IMR-90 (cell line): ENCODE measurements around the gene BACH1. TPM values are rescaled to one million over a fixed set of nuclear protein-coding genes. Genes with fewer than 3 reads are reported as not detected.

Experiments
- ATAC-seq: fragments of 200-7000 bp; cut with Tn5 transposase; 2 replicates; pipeline ENCODE4 v1.9.1; 2020; ENCODE audit warnings: low read depth, mild to moderate bottlenecking, moderate library complexity
- BruUV-seq: library from RNA; stranded (reverse); fragments of 400-500 nt; replicated peaks from 2 replicates; lab custom pipeline; 2021; lab: Mats Ljungman, UMichigan
- CTCF ChIA-PET: fragments of 300-600 bp; formaldehyde crosslinking; extraction: SDS; loops from one replicate; lab custom pipeline; 2021; ENCODE audit warnings: antibody characterized with exemption; lab: Yijun Ruan, JAX
- POLR2A ChIA-PET: fragments of 300-600 bp; sonication (Branson Sonifier 250); formaldehyde crosslinking; loops from one replicate; lab custom pipeline; 2022; ENCODE audit warnings: antibody characterized with exemption; ENCODE audit not compliant: unreplicated experiment; lab: Charles Lee
- DNase-seq: peaks from one replicate; pipeline ENCODE4 v3.0.0; 2013
- H2AFZ ChIP-seq: replicated peaks from 2 replicates; pipeline ENCODE3; 2013; ENCODE audit warnings: low read length, mild to moderate bottlenecking; ENCODE audit not compliant: poor library complexity
- H2AK5ac ChIP-seq: 2 replicates; pipeline ENCODE4 v1.6.1; 2013; ENCODE audit warnings: low read depth, low read length, inconsistent platforms
- H2AK9ac ChIP-seq: replicated peaks from 2 replicates; pipeline ENCODE3; 2013; ENCODE audit warnings: mild to moderate bottlenecking, low read depth, low read length, moderate library complexity; ENCODE audit not compliant: poor library complexity
- H2BK120ac ChIP-seq: 2 replicates; pipeline ENCODE4 v1.6.1; 2013; ENCODE audit warnings: low read depth, low read length, inconsistent platforms
- H2BK15ac ChIP-seq: 3 replicates; pipeline ENCODE4 v1.6.1; 2013; ENCODE audit warnings: low read depth, low read length, inconsistent platforms
- H2BK20ac ChIP-seq: 2 replicates; pipeline ENCODE4 v1.6.1; 2013; ENCODE audit warnings: low read depth, mild to moderate bottlenecking, inconsistent platforms, low read length, moderate library complexity
- H2BK5ac ChIP-seq: 2 replicates; pipeline ENCODE4 v1.6.1; 2013; ENCODE audit warnings: mild to moderate bottlenecking, low read depth, low read length, inconsistent platforms; ENCODE audit not compliant: poor library complexity, severe bottlenecking
- H3K14ac ChIP-seq: replicated peaks from 2 replicates; pipeline ENCODE4 v1.6.1; 2013; ENCODE audit warnings: low read depth, low read length, inconsistent platforms
- H3K18ac ChIP-seq: 2 replicates; pipeline ENCODE4 v1.6.1; 2013; ENCODE audit warnings: low read depth, low read length, control low read depth
- H3K23ac ChIP-seq: 2 replicates; pipeline ENCODE4 v1.6.1; 2013; ENCODE audit warnings: low read depth, low read length, inconsistent platforms
- H3K27ac ChIP-seq: 2 replicates; pipeline ENCODE4 v1.5.1; 2013; ENCODE audit warnings: mild to moderate bottlenecking, control low read depth, low read length; ENCODE audit not compliant: insufficient read depth
- H3K27me3 ChIP-seq: 2 replicates; pipeline ENCODE4 v1.6.1; 2013; ENCODE audit warnings: low read length; ENCODE audit not compliant: control insufficient read depth, insufficient read depth
- H3K36me3 ChIP-seq: 2 replicates; pipeline ENCODE4 v1.6.1; 2013; ENCODE audit warnings: low read length, mixed read lengths; ENCODE audit not compliant: control insufficient read depth, insufficient read depth
- H3K4ac ChIP-seq: 2 replicates; pipeline ENCODE4 v1.6.1; 2013; ENCODE audit warnings: low read depth, low read length, inconsistent platforms
- H3K4me1 ChIP-seq: 2 replicates; pipeline ENCODE4 v1.6.1; 2013; ENCODE audit warnings: low read length, mixed read lengths; ENCODE audit not compliant: control insufficient read depth, insufficient read depth
- H3K4me2 ChIP-seq: 2 replicates; pipeline ENCODE4 v1.6.1; 2013; ENCODE audit warnings: low read depth, mild to moderate bottlenecking, control low read depth, low read length, moderate library complexity
- H3K4me3 ChIP-seq: 2 replicates; pipeline ENCODE4 v1.5.1; 2013; ENCODE audit warnings: low read depth, mild to moderate bottlenecking, control low read depth, low read length, moderate library complexity; ENCODE audit not compliant: insufficient read depth
- H3K56ac ChIP-seq: 2 replicates; pipeline ENCODE4 v1.6.1; 2013; ENCODE audit warnings: low read length, inconsistent platforms; ENCODE audit not compliant: insufficient read depth; ENCODE audit errors: extremely low read depth
- H3K79me1 ChIP-seq, 2 experiments: 2 replicates each; pipeline ENCODE4 v1.6.1; 2013; ENCODE audit warnings: low read length in 2 of 2, inconsistent platforms in 1 of 2, low read depth in 1 of 2
- H3K9ac ChIP-seq: 2 replicates; pipeline ENCODE4 v1.6.1; 2013; ENCODE audit warnings: low read depth, low read length, control low read depth
- H3K9me1 ChIP-seq: 2 replicates; pipeline ENCODE4 v1.6.1; 2013; ENCODE audit warnings: low read length, inconsistent platforms; ENCODE audit not compliant: insufficient read depth
- H3K9me3 ChIP-seq: 2 replicates; pipeline ENCODE4 v1.6.1; 2013; ENCODE audit warnings: low read length; ENCODE audit not compliant: control insufficient read depth, insufficient read depth
- H4K20me1 ChIP-seq: 2 replicates; pipeline ENCODE4 v1.6.1; 2013; ENCODE audit warnings: low read length, inconsistent platforms; ENCODE audit not compliant: insufficient read depth
- H4K5ac ChIP-seq: 2 replicates; pipeline ENCODE4 v1.6.1; 2013; ENCODE audit warnings: mild to moderate bottlenecking, low read depth, low read length, control low read depth
- H4K8ac ChIP-seq, 2 experiments: 2 replicates each; pipeline ENCODE4 v1.6.1; 2013; ENCODE audit warnings: low read depth in 2 of 2, low read length in 2 of 2, control low read depth in 1 of 2, inconsistent platforms in 1 of 2
- H4K91ac ChIP-seq: 2 replicates; pipeline ENCODE4 v1.6.1; 2013; ENCODE audit warnings: low read depth, low read length, inconsistent platforms; ENCODE audit not compliant: insufficient read depth
- BHLHE40 ChIP-seq: fragments of 150-350 bp; IDR thresholded peaks from 2 replicates; pipeline ENCODE4 v1.6.1; 2016; ENCODE audit warnings: mild to moderate bottlenecking, low read depth, low read length
- CEBPB ChIP-seq: IDR thresholded peaks from 2 replicates; pipeline ENCODE4 v1.6.1; 2012; ENCODE audit warnings: low read depth, low read length, improper control_type of control experiment
- CHD1 ChIP-seq: IDR thresholded peaks from 2 replicates; pipeline ENCODE4 v1.6.1; 2012; ENCODE audit warnings: low read depth, low read length, improper control_type of control experiment
- FOS ChIP-seq: fragments of 150-350 bp; IDR thresholded peaks from 2 replicates; pipeline ENCODE4 v1.6.1; 2016; ENCODE audit warnings: low read depth, low read length
- MAFK ChIP-seq: IDR thresholded peaks from 2 replicates; pipeline ENCODE4 v1.6.1; 2012; ENCODE audit warnings: low read depth, low read length, improper control_type of control experiment
- MAZ ChIP-seq: IDR thresholded peaks from 2 replicates; pipeline ENCODE4 v1.6.1; 2012; ENCODE audit warnings: low read depth, mild to moderate bottlenecking, low read length, improper control_type of control experiment, moderate library complexity, borderline replicate concordance
- NFE2L2 ChIP-seq: fragments of 150-350 bp; IDR thresholded peaks from 2 replicates; pipeline ENCODE4 v1.6.1; 2016; ENCODE audit warnings: low read depth, mild to moderate bottlenecking, low read length
- POLR2A ChIP-seq: IDR thresholded peaks from 2 replicates; pipeline ENCODE4 v1.6.1; 2012; ENCODE audit warnings: mild to moderate bottlenecking, low read depth, low read length
- RAD21 ChIP-seq: IDR thresholded peaks from 2 replicates; pipeline ENCODE4 v1.6.1; 2012; ENCODE audit warnings: low read length, improper control_type of control experiment
- RCOR1 ChIP-seq: IDR thresholded peaks from 2 replicates; pipeline ENCODE4 v1.6.1; 2012; ENCODE audit warnings: mild to moderate bottlenecking, low read length, improper control_type of control experiment; ENCODE audit not compliant: insufficient replicate concordance
- RFX5 ChIP-seq: IDR thresholded peaks from 2 replicates; pipeline ENCODE4 v1.8.0; 2012; ENCODE audit warnings: low read depth, mild to moderate bottlenecking, low read length, moderate library complexity
- SMC3 ChIP-seq: fragments of 150-350 bp; IDR thresholded peaks from 2 replicates; pipeline ENCODE4 v1.6.1; 2016; ENCODE audit warnings: low read depth, mild to moderate bottlenecking, antibody characterized with exemption, low read length, moderate library complexity
- WGBS, 2 experiments: methylation state at CpG; one replicate each; pipeline versions ENCODE4 v1.1.5 to v1.1.7; 2013; ENCODE audit warnings: missing lambda C conversion rate in 2 of 2; ENCODE audit not compliant: insufficient read length in 1 of 2; ENCODE audit errors: extremely low coverage in 2 of 2; 5-methylcytosine and 5-hydroxymethylcytosine counted together
- dilution Hi-C: fragments of 300-500 bp; cut with HindIII; formaldehyde crosslinking; loops from one replicate; pipeline ENCODE4 v1.14.3; 2018; ENCODE audit warnings: low sequenced_read_pairs; ENCODE audit not compliant: unreplicated experiment
- in situ Hi-C: fragments of 300-500 bp; cut with MboI; formaldehyde crosslinking; loops from 3 replicates; pipeline ENCODE4 v1.14.3; 2019; ENCODE audit warnings: low sequenced_read_pairs, inconsistent platforms, mixed read lengths
- intact Hi-C: fragments of 100-400 bp; cut with micrococcal nuclease; formaldehyde crosslinking; loops from 2 replicates; pipeline ENCODE4 v1.10.0; 2022
- polyA plus RNA-seq, 3 experiments: library from polyadenylated mRNA; depleted of rRNA; stranded (reverse); fragments of >200 nt; gene quantifications; 2 replicates each; pipeline ENCODE4 v1.2.3, GENCODE V29; 2012; ENCODE audit warnings: low replicate concordance in 1 of 3
- total RNA-seq: library from RNA; depleted of rRNA; stranded (reverse); fragments of >200 nt; gene quantifications from 2 replicates; pipeline ENCODE4 v1.2.3, GENCODE V29; 2012
- TF ChIP-seq, protein P1 (sequence below): fragments of 150-350 bp; IDR thresholded peaks from 2 replicates; pipeline ENCODE4 v1.6.1; 2017; ENCODE audit warnings: mild to moderate bottlenecking, antibody characterized with exemption, low read length, low read depth
- TF ChIP-seq, protein P2 (sequence below): conservative IDR thresholded peaks from 2 replicates; pipeline ENCODE4 v1.5.1; 2012; ENCODE audit warnings: mild to moderate bottlenecking, low read depth, low read length, improper control_type of control experiment
- TF ChIP-seq, protein P3 (sequence below): fragments of 150-350 bp; IDR thresholded peaks from 2 replicates; pipeline ENCODE4 v1.6.1; 2016; ENCODE audit warnings: low read depth, mild to moderate bottlenecking, low read length, moderate library complexity, borderline replicate concordance

Gene BACH1
- total and polyA plus RNA-seq, 2 of the 4 experiments (the other 2 are of a cell fraction) = 23.1 to 108 TPM

DNA sequence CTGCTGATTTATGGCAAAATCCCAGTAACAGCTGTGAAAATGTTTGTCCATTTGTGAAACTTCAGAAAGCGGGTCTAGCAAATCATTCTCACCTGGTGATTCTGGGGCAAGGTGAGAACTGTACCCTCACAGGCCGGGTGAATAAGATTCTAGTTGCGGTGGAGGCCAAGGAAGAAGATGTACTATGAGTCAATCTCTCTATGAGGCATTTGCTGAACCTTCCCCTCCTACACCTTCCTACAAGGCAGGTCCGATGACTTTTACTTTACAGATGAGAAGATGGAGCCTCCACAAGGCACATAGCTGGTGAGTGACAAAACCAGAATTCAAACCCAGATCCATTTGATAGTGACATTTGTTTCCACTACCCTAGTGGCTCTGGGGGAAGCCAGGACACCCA is 72.7 kb downstream of the BACH1 start:
- Histone ChIP-seq H2AK9ac (no peak overlapping the region), H3K4me2 (no peak overlapping the region), H4K20me1 (no peaks in the 10 kb centered on the region), H3K9me1 (0 out of 2 replicates have a peak, but pooled peaks cover 3% of the 10 kb centered on the region), H3K36me3 (peaks cover 7% of the 10 kb centered on the region), H2AFZ (no peak overlapping the region), H3K23ac (no peak overlapping the region), H3K18ac (no peak overlapping the region; the same call in 1 of the 2 replicates), H2BK120ac (peak overlapping the region; percentile 52), H3K14ac (0 out of 2 replicates have a peak overlapping the region, but pooled peaks have one; percentile 22), H3K9ac (no peak overlapping the region), H2BK20ac (peak overlapping the region; percentile 67), H2AK5ac (peak overlapping the region; percentile 14; the same call in 1 of the 2 replicates), H3K4me1 (peaks cover 2% of the 10 kb centered on the region; the same call in 1 of the 2 replicates), H3K27ac (peak overlapping the region; percentile 18; the same call in 1 of the 2 replicates), H3K27me3 (no peaks in the 10 kb centered on the region), H3K4me3 (no peak overlapping the region), H3K4ac (peak overlapping the region; percentile 35), H3K56ac (no peak overlapping the region), H4K91ac (peak overlapping the region; percentile 40; the same call in 1 of the 2 replicates), H2BK15ac (peak overlapping the region; percentile 25; the same call in 1 of the 3 replicates), H3K9me3 (peaks cover 3% of the 10 kb centered on the region; the same call in 1 of the 2 replicates), H2BK5ac (peak overlapping the region; percentile 69), H4K5ac (peak overlapping the region; percentile 88; the same call in 1 of the 2 replicates), H4K8ac (peak overlapping the region; percentile 5 to 22; a peak in 2 of 4 replicates), H3K79me1 (peaks cover 17 to 28% of the 10 kb centered on the region in 2 experiments; a peak in 3 of 4 replicates)
- ChIA-PET CTCF (interaction anchor here (1.0 to 2.0 kb wide), 8 partner anchors 11 to 496 kb away, joined by 3 to 10 read pairs (median 4); no protein-coding TSS in a partner anchor), POLR2A (no interaction called here)
- DNase-seq (no peak), ATAC-seq (no peak)
- dilution Hi-C loops (no loop called here), intact Hi-C loops (loop anchor here (5.0 kb wide), 1 partner anchor 106 kb away; no protein-coding TSS in a partner anchor), in situ Hi-C loops (loop anchor here (5.0 kb wide), 2 partner anchors 209 to 284 kb away; no protein-coding TSS in a partner anchor)
- WGBS, 2 experiments = no CpG with 5 or more reads among the region's 4 CpGs
- BruUV-seq = no TSS peak
- TF ChIP-seq CHD1 (no peak), RAD21 (no peak), RFX5 (no peak), NFE2L2 (no peak), CEBPB (no peak), RCOR1 (no peak), MAFK (no peak), FOS (no peak), SMC3 (no peak), BHLHE40 (no peak), MAZ (no peak), POLR2A (no peak)
- TF ChIP-seq, protein P1, sequence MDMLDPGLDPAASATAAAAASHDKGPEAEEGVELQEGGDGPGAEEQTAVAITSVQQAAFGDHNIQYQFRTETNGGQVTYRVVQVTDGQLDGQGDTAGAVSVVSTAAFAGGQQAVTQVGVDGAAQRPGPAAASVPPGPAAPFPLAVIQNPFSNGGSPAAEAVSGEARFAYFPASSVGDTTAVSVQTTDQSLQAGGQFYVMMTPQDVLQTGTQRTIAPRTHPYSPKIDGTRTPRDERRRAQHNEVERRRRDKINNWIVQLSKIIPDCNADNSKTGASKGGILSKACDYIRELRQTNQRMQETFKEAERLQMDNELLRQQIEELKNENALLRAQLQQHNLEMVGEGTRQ = no peak
- TF ChIP-seq, protein P2, sequence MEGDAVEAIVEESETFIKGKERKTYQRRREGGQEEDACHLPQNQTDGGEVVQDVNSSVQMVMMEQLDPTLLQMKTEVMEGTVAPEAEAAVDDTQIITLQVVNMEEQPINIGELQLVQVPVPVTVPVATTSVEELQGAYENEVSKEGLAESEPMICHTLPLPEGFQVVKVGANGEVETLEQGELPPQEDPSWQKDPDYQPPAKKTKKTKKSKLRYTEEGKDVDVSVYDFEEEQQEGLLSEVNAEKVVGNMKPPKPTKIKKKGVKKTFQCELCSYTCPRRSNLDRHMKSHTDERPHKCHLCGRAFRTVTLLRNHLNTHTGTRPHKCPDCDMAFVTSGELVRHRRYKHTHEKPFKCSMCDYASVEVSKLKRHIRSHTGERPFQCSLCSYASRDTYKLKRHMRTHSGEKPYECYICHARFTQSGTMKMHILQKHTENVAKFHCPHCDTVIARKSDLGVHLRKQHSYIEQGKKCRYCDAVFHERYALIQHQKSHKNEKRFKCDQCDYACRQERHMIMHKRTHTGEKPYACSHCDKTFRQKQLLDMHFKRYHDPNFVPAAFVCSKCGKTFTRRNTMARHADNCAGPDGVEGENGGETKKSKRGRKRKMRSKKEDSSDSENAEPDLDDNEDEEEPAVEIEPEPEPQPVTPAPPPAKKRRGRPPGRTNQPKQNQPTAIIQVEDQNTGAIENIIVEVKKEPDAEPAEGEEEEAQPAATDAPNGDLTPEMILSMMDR = no peak
- TF ChIP-seq, protein P3, sequence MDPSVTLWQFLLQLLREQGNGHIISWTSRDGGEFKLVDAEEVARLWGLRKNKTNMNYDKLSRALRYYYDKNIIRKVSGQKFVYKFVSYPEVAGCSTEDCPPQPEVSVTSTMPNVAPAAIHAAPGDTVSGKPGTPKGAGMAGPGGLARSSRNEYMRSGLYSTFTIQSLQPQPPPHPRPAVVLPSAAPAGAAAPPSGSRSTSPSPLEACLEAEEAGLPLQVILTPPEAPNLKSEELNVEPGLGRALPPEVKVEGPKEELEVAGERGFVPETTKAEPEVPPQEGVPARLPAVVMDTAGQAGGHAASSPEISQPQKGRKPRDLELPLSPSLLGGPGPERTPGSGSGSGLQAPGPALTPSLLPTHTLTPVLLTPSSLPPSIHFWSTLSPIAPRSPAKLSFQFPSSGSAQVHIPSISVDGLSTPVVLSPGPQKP = no peak
